Ammon's horn (tissue), 1 donor: ENCODE measurements around the gene CREBBP.

Source experiments
- DNase-seq: peaks from one replicate; pipeline ENCODE4 v3.0.0-alpha.2; 2016; ENCODE audit warnings: low spot score

The CREBBP gene

GRCh38 chr16:3879887-3880564 lies 487 bp downstream of the CREBBP start:
- DNase-seq: peak; percentile 81

- no peak for DNase-seq
These were observed 1.1 kb downstream of the CREBBP start for GRCh38 chr16:3879258-3879886.

GRCh38 chr16:3878610-3879009 lies 1.9 kb downstream of the CREBBP start:
- no peak for DNase-seq

- no peak for DNase-seq
These were observed 3.8 kb downstream of the CREBBP start for GRCh38 chr16:3876695-3877094.

- DNase-seq: no peak
These were observed 4.4 kb downstream of the CREBBP start for GRCh38 chr16:3876160-3876559.

GRCh38 chr16:3874794-3875692 lies 5.5 kb downstream of the CREBBP start:
- DNase-seq: no peak

- no peak for DNase-seq
These were observed 6.3 kb downstream of the CREBBP start for GRCh38 chr16:3874242-3874641.

GRCh38 chr16:3873482-3874173 lies 6.9 kb downstream of the CREBBP start:
- no peak for DNase-seq

GRCh38 chr16:3872216-3872895 lies 8.2 kb downstream of the CREBBP start:
- DNase-seq: no peak

GRCh38 chr16:3868967-3869366 lies 11.5 kb downstream of the CREBBP start:
- DNase-seq: no peak

- DNase-seq: no peak
These were observed 12.0 kb downstream of the CREBBP start for GRCh38 chr16:3868556-3868955.

- DNase-seq: no peak
These were observed 13.6 kb downstream of the CREBBP start for GRCh38 chr16:3866703-3867431.

GRCh38 chr16:3865241-3865640 lies 15.3 kb downstream of the CREBBP start:
- no peak for DNase-seq

GRCh38 chr16:3864562-3864961 lies 16.0 kb downstream of the CREBBP start:
- no peak for DNase-seq

- DNase-seq: no peak
These were observed 16.9 kb downstream of the CREBBP start for GRCh38 chr16:3863587-3863986.

- DNase-seq: no peak
These were observed 18.6 kb downstream of the CREBBP start for GRCh38 chr16:3861808-3862451.

- DNase-seq: no peak
These were observed 20.6 kb downstream of the CREBBP start for GRCh38 chr16:3859889-3860288.

GRCh38 chr16:3858801-3859200 lies 21.7 kb downstream of the CREBBP start:
- DNase-seq: no peak

GRCh38 chr16:3857189-3858043 lies 23.1 kb downstream of the CREBBP start:
- DNase-seq: peak; percentile 69
